ENCODE data around the gene TAS2R1. TPM values are rescaled to one million over a fixed set of nuclear protein-coding genes. Genes with fewer than 3 reads are reported as not detected.

Gene TAS2R1
- total RNA-seq, 1 experiment from 2014 or later: not detected

DNA sequence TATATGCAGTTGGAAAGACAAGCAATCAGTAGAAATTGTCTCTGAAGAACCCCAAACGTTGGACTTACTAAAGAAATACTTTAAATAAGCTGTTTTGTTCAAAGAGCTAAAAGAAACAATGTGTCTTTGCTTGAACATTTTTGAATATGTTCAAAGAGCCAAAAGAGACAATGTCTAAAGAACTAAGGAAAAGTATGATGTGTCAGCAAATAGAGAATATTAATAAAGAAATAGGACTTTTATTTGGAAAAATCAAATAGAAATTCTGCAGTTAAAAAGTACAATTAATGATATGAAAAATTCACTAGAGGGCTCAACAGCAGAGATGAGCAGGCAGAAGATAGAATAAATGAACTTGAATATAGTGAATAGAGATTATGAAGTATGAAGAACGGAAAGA is 19.2 kb downstream of the TAS2R1 start:
- POLR2A ChIA-PET: no interaction called here
- Mint-ChIP-seq H3K27ac (no peak overlapping the region), H3K36me3 (no peaks in the 10 kb centered on the region), H3K27me3 (ENCODE audit: low read depth) (no peaks in the 10 kb centered on the region), H3K4me1 (no peaks in the 10 kb centered on the region), H3K4me3 (no peak overlapping the region), H3K9me3 (peaks cover 16% of the 10 kb centered on the region)
- ATAC-seq: no peak
- DNase-seq (ENCODE audit: low spot score): no peak
- CTCF ChIA-PET: no interaction called here
- TF ChIP-seq ZNF317 (CRISPR knock-in tag; IDR thresholded peaks at IDR 0.05; ENCODE audit: borderline replicate concordance, low read depth) (no peak), HMGA2 (CRISPR knock-in tag; IDR thresholded peaks at IDR 0.05) (no peak), TCF7 (CRISPR knock-in tag; IDR thresholded peaks at IDR 0.05; ENCODE audit: low read depth) (no peak), ZBTB21 (CRISPR knock-in tag; IDR thresholded peaks at IDR 0.05; ENCODE audit: borderline replicate concordance) (no peak), SMAD3 (CRISPR knock-in tag; IDR thresholded peaks at IDR 0.05; ENCODE audit: borderline replicate concordance) (no peak), JUN (CRISPR knock-in tag; IDR thresholded peaks at IDR 0.05) (no peak), ESRRA (CRISPR knock-in tag; IDR thresholded peaks at IDR 0.05; ENCODE audit: borderline replicate concordance) (no peak), ZNF423 (CRISPR knock-in tag; IDR thresholded peaks at IDR 0.05) (no peak)
- TF ChIP-seq, protein P1, sequence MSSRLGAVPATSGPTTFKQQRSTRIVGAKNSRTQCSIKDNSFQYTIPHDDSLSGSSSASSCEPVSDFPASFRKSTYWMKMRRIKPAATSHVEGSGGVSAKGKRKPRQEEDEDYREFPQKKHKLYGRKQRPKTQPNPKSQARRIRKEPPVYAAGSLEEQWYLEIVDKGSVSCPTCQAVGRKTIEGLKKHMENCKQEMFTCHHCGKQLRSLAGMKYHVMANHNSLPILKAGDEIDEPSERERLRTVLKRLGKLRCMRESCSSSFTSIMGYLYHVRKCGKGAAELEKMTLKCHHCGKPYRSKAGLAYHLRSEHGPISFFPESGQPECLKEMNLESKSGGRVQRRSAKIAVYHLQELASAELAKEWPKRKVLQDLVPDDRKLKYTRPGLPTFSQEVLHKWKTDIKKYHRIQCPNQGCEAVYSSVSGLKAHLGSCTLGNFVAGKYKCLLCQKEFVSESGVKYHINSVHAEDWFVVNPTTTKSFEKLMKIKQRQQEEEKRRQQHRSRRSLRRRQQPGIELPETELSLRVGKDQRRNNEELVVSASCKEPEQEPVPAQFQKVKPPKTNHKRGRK (CRISPR knock-in tag; IDR thresholded peaks at IDR 0.05; ENCODE audit: borderline replicate concordance): no peak
- TF ChIP-seq, protein P2, sequence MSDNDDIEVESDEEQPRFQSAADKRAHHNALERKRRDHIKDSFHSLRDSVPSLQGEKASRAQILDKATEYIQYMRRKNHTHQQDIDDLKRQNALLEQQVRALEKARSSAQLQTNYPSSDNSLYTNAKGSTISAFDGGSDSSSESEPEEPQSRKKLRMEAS (CRISPR knock-in tag; IDR thresholded peaks at IDR 0.05): no peak

DNA sequence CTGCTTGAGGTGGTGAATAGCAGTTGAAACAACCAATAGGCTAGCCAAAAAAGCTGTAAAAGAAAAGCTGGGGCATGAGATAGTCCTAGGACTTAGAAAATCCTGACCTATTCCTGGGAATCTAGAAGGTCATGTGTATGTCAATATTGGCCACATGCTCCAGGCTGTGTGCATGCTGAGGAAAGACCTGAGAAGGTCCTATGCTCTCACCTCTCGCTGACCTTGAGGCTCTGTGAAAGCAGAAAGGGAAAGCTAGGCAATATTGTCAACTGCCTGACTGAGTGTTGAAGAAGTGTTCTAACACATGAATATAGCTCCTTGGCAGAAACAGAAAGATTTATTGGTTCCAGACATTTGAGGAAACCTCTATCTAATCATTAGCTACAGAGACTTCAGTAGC is 19.8 kb downstream of the TAS2R1 start:
- CTCF ChIA-PET: no interaction called here
- Mint-ChIP-seq H3K4me3 (no peak overlapping the region), H3K27ac (no peak overlapping the region), H3K36me3 (no peaks in the 10 kb centered on the region), H3K9me3 (peaks cover 16% of the 10 kb centered on the region), H3K4me1 (no peaks in the 10 kb centered on the region), H3K27me3 (ENCODE audit: low read depth) (no peaks in the 10 kb centered on the region)
- DNase-seq (ENCODE audit: low spot score) (no peak), ATAC-seq (no peak)
- POLR2A ChIA-PET: no interaction called here
- TF ChIP-seq FOXP1 (CRISPR knock-in tag; IDR thresholded peaks at IDR 0.05; ENCODE audit: borderline replicate concordance) (no peak), ZNF121 (CRISPR knock-in tag; IDR thresholded peaks at IDR 0.05) (no peak), ETV6 (CRISPR knock-in tag; IDR thresholded peaks at IDR 0.05) (no peak), EMX1 (CRISPR knock-in tag; IDR thresholded peaks at IDR 0.05) (no peak), GABPB1 (CRISPR knock-in tag; IDR thresholded peaks at IDR 0.05) (no peak), JUN (CRISPR knock-in tag; IDR thresholded peaks at IDR 0.05) (no peak), NFATC4 (CRISPR knock-in tag; IDR thresholded peaks at IDR 0.05) (no peak), ZNF232 (CRISPR knock-in tag; IDR thresholded peaks at IDR 0.05) (no peak), ZNF138 (CRISPR knock-in tag; conservative IDR thresholded peaks at IDR 0.05) (no peak)
- TF ChIP-seq, protein P3, sequence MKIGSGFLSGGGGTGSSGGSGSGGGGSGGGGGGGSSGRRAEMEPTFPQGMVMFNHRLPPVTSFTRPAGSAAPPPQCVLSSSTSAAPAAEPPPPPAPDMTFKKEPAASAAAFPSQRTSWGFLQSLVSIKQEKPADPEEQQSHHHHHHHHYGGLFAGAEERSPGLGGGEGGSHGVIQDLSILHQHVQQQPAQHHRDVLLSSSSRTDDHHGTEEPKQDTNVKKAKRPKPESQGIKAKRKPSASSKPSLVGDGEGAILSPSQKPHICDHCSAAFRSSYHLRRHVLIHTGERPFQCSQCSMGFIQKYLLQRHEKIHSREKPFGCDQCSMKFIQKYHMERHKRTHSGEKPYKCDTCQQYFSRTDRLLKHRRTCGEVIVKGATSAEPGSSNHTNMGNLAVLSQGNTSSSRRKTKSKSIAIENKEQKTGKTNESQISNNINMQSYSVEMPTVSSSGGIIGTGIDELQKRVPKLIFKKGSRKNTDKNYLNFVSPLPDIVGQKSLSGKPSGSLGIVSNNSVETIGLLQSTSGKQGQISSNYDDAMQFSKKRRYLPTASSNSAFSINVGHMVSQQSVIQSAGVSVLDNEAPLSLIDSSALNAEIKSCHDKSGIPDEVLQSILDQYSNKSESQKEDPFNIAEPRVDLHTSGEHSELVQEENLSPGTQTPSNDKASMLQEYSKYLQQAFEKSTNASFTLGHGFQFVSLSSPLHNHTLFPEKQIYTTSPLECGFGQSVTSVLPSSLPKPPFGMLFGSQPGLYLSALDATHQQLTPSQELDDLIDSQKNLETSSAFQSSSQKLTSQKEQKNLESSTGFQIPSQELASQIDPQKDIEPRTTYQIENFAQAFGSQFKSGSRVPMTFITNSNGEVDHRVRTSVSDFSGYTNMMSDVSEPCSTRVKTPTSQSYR (CRISPR knock-in tag; IDR thresholded peaks at IDR 0.05): no peak
- TF ChIP-seq, protein P4, sequence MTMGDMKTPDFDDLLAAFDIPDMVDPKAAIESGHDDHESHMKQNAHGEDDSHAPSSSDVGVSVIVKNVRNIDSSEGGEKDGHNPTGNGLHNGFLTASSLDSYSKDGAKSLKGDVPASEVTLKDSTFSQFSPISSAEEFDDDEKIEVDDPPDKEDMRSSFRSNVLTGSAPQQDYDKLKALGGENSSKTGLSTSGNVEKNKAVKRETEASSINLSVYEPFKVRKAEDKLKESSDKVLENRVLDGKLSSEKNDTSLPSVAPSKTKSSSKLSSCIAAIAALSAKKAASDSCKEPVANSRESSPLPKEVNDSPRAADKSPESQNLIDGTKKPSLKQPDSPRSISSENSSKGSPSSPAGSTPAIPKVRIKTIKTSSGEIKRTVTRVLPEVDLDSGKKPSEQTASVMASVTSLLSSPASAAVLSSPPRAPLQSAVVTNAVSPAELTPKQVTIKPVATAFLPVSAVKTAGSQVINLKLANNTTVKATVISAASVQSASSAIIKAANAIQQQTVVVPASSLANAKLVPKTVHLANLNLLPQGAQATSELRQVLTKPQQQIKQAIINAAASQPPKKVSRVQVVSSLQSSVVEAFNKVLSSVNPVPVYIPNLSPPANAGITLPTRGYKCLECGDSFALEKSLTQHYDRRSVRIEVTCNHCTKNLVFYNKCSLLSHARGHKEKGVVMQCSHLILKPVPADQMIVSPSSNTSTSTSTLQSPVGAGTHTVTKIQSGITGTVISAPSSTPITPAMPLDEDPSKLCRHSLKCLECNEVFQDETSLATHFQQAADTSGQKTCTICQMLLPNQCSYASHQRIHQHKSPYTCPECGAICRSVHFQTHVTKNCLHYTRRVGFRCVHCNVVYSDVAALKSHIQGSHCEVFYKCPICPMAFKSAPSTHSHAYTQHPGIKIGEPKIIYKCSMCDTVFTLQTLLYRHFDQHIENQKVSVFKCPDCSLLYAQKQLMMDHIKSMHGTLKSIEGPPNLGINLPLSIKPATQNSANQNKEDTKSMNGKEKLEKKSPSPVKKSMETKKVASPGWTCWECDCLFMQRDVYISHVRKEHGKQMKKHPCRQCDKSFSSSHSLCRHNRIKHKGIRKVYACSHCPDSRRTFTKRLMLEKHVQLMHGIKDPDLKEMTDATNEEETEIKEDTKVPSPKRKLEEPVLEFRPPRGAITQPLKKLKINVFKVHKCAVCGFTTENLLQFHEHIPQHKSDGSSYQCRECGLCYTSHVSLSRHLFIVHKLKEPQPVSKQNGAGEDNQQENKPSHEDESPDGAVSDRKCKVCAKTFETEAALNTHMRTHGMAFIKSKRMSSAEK (CRISPR knock-in tag; IDR thresholded peaks at IDR 0.05; ENCODE audit: borderline replicate concordance): no peak
- TF ChIP-seq, protein P5, sequence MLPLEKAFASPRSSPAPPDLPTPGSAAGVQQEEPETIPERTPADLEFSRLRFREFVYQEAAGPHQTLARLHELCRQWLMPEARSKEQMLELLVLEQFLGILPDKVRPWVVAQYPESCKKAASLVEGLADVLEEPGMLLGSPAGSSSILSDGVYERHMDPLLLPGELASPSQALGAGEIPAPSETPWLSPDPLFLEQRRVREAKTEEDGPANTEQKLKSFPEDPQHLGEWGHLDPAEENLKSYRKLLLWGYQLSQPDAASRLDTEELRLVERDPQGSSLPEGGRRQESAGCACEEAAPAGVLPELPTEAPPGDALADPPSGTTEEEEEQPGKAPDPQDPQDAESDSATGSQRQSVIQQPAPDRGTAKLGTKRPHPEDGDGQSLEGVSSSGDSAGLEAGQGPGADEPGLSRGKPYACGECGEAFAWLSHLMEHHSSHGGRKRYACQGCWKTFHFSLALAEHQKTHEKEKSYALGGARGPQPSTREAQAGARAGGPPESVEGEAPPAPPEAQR (CRISPR knock-in tag; IDR thresholded peaks at IDR 0.05): no peak
- TF ChIP-seq, protein P6, sequence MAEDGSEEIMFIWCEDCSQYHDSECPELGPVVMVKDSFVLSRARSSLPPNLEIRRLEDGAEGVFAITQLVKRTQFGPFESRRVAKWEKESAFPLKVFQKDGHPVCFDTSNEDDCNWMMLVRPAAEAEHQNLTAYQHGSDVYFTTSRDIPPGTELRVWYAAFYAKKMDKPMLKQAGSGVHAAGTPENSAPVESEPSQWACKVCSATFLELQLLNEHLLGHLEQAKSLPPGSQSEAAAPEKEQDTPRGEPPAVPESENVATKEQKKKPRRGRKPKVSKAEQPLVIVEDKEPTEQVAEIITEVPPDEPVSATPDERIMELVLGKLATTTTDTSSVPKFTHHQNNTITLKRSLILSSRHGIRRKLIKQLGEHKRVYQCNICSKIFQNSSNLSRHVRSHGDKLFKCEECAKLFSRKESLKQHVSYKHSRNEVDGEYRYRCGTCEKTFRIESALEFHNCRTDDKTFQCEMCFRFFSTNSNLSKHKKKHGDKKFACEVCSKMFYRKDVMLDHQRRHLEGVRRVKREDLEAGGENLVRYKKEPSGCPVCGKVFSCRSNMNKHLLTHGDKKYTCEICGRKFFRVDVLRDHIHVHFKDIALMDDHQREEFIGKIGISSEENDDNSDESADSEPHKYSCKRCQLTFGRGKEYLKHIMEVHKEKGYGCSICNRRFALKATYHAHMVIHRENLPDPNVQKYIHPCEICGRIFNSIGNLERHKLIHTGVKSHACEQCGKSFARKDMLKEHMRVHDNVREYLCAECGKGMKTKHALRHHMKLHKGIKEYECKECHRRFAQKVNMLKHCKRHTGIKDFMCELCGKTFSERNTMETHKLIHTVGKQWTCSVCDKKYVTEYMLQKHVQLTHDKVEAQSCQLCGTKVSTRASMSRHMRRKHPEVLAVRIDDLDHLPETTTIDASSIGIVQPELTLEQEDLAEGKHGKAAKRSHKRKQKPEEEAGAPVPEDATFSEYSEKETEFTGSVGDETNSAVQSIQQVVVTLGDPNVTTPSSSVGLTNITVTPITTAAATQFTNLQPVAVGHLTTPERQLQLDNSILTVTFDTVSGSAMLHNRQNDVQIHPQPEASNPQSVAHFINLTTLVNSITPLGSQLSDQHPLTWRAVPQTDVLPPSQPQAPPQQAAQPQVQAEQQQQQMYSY (CRISPR knock-in tag; IDR thresholded peaks at IDR 0.05): no peak
